ENCODE measurements around the gene TCAF1.

The TCAF1 gene, protein sequence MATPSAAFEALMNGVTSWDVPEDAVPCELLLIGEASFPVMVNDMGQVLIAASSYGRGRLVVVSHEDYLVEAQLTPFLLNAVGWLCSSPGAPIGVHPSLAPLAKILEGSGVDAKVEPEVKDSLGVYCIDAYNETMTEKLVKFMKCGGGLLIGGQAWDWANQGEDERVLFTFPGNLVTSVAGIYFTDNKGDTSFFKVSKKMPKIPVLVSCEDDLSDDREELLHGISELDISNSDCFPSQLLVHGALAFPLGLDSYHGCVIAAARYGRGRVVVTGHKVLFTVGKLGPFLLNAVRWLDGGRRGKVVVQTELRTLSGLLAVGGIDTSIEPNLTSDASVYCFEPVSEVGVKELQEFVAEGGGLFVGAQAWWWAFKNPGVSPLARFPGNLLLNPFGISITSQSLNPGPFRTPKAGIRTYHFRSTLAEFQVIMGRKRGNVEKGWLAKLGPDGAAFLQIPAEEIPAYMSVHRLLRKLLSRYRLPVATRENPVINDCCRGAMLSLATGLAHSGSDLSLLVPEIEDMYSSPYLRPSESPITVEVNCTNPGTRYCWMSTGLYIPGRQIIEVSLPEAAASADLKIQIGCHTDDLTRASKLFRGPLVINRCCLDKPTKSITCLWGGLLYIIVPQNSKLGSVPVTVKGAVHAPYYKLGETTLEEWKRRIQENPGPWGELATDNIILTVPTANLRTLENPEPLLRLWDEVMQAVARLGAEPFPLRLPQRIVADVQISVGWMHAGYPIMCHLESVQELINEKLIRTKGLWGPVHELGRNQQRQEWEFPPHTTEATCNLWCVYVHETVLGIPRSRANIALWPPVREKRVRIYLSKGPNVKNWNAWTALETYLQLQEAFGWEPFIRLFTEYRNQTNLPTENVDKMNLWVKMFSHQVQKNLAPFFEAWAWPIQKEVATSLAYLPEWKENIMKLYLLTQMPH

DNA sequence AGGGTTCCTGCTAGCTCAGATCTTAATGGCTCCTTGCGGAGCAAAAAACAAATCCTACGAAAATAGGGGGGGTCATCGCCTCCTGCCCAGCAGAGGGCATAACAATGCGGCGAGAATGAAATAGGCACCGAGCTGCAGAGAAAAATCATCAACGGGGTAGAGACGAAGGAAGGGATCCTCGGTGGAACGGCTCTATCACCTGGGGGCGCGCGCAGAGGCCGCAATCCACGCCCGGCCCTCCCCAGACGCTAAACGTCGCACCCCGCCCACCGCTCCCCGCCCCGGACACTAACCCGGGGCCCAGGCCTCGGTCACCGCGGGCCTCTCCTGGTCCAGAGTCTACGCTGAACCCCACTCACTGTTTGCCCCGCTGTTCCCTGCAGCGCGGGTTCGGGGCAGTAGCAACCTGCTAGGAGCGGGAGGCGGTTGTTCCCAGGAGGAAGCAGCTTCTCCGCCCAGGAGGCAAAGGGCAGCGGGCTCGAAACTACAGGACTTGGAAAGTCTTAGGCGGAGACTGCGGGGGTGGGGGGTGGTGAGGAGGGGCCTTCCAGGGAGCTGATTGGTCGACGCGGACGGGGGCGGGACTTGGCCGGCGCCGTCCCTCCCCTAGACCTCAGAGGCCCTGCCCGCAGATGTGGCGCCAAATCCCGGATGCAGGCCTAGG, at the start of gene TCAF1:
Gene TCAF1, minus strand, starts transcription at position 509 of the 664 bp plus-strand sequence. CDS start 25,568 bp downstream, outside the sequence.
- peak; percentile 98 for DNase-seq

DNA sequence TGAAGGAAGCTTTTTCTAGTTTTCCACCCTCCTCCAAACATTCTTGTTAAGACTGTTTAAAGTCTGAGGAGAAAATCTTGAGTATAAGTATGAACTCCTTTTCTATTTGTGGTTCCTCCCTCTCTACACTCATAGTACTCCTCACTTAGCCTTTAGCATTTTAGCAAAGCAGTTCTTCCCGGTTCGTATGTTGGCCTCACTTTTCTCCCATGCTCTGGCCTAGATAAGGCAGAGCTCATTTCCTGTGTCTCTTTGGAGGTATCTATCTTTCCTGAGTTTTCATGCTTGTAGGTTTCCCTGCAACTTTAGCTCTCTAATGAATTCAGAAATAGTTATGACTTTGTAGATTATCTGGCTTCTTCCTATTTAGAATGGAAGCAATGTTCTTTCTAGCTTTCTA, 46.8 kb upstream of the TCAF1 start:
- DNase-seq, result no peak

DNA sequence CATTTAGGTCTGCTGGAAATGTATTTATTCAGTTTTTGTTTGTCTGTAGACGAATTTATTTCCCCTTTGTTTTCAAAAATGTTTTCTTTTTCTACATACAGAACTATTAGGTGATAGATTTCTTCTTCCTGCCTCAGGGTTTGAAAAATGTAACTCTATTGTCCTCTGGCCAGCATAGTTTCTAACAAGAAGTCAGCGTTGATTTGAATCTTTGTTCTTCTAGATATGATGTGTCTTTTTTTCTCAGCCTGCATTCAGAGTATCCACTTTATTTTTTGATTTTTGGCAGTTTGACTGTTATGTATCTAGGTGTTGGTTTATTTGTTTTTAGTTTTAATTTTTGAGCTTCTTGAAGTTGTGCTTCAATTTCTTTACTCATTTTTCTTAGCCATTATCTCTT, 45.1 kb upstream of the TCAF1 start:
- DNase-seq, result no peak

DNA sequence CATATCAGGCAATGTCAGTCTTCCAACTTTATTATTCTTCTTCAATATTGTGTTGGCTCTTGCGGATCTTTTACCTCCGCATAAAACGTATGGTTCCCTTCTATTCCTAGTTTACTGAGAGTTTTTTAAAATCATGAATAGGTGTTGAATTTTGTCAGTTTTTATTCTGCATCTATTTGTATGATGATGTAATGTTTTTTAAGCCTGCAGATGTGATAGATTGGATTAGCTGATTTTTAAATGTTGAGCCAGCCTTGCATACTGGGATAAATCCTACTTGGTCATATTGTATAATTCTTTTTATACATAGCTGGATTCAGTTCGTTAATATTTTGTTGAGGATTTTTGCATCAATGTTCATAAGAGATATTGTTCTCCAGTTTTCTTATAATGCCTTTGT, 43.4 kb upstream of the TCAF1 start:
- no peak for DNase-seq

DNA sequence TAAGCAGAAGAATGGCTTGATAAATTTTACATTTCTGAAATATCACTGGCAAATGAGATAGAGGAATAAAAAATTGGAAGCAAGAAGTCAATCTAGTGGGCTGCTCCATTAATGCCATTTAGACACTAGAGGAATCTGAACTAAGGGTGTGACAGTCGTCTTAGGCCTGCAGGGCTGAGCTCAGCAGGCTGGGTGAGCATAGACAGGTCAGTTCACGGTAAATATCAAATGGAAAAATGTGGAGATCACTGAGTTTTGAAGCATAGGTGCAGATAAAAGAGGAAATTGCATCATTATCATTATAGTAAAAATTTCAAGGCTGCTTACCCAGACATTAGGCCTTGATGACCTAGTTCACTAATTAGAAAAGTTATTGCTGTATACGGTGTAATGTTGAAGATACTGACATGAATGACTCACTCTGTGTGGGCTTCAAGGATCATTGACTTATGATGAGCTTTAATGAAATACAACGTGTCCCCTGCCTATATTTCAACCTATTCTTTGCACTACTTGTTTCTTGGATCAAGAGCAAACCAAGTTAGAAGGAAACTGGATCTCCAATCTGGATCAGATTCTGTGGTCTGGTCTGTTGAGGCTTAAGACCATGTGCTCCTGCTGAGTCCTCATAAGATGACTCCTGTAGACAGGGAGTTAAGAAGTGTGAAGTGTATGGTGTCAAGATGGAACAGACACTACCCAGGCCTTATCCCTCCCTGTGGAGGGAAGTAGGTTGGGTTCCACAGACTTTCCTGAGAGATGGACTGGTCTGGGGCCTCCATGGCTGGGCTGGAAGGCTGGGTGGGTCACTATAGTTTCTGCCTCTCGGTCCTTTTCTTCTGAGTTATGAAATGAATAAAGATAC, 36.6 kb upstream of the TCAF1 start:
- DNase-seq, result no peak

DNA sequence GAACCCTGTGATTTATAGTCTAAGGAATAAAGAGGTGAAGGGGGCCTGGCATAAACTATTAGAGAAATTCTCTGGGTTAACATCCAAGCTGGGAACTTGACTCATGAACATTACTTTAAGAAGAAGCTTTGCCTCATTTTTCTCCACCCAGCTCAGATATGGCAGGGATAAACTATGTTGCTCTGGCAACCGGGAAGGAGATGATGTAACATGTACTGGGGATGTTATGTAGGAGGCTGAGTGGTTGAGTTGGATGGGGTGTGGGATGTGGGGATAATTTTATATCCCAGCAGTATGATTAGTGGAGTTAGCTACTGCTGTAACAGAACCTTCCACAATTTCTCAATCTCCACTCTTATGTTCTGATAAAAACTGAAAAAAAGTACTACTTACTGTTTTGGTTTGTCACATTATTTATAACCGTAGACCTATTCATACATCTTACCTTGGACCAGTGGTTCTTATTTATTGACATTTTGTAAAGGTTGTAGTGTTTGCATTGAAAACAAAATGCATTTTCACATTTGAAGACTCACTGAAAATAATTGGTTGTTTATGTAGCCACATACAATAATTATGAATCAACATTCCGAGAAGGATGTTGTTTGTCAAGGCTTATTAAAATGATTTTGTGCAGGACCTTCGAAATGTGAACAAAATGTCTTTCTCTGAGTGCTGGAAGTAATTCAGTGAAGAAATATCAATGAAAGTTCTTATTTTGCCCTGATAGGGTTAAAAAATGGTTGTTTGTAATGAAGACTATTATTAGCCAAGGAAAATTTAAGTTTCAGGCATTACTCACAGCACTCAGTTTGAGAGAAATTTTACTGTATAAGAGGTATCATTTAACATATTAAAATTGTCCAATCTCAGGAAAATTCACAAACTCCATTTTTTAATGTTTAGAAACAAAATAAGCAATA, 34.4 kb upstream of the TCAF1 start:
- DNase-seq, result no peak

DNA sequence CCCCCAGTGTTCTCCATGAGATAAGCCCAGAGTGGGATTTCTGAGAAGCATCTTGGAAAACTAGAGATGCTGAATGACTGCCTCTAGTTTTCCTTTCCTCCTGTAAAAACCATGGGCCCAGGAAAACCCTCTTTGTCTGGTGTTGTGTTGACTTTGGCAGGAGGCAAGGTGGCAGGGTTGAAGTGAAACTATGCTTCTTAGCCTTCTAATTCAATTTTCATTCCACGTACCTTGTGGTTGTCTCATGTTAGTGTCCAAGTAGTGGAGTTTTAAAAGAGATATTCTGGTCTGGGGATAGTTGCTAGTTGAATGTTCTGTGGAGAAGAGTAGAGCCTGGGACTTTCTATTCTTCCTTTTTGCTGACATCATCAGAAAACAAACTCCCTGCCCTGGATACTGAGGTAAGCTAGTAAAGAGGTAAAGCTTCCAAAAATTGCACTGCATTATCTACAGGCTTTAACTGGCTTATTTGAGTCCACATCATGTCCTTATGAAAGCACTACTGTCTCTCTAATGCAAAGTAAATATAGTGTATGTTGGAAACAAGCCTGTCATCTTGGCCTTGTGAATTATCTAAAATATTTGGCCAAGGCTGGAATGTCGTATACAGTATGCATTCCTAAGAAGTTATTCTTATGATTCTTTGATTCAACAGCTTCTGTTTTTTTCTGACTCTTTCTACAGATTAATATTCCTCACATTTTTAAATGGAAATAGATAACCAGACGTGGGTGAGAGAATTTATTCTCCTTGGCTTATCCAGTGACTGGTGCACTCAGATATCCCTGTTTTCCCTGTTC, 32.8 kb upstream of the TCAF1 start, which contains the start of gene OR2F2:
Gene OR2F2, plus strand, starts transcription at position 708 of the 800 bp plus-strand sequence. Its CDS starts 0 bp downstream, at position 708.
- DNase-seq, result no peak

DNA sequence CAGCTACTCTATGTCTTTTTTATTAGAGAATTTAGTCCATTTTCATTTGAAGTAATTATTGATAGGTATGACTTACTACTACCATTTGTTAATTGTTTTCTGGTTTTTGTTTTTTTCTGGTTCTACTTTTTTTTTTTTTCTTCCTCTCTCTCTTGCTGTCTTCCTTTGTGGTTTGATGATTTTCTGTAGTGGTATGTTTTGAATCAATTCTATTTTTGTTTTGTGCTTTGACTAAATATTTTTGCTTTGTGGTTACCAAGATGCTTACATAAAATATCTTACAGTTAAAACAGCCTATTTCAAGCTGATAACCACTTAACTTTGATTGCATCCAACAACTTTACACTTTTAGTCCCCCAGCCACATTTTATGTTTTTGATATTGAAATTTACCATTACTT, 29.8 kb upstream of the TCAF1 start:
- no peak for DNase-seq

DNA sequence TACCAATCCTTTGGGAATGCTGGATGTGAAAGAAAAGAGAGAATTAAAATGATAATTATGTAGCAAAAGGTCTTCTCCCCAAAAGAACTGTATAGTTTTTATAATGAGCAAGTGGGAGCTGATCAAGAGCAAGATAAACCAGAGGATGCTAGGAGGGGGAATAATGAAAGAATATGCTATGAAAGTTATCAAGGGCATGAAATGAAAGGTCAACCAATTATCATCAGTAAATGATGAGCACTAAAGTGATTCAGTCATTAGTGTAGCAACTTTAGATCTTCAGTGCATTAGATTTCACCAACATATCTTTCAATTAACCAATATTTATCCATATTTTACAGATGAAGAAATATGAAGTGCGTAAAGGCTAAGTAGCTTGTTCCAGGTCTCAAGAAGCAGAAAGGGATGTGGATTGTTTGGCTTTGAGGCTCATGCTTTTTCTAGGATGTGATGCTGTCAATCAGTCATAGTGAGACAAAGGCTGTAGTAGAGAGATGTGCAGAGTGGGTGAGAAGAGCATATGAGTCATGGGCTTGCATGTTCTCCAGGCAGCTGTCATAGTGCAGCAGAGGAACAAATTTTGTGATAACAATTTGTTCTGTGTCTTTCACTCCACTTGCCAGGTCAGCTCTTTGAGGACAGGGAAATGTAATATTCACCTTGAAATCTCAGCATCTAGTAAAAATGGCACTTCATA, 27.4 kb upstream of the TCAF1 start:
- no peak for DNase-seq

DNA sequence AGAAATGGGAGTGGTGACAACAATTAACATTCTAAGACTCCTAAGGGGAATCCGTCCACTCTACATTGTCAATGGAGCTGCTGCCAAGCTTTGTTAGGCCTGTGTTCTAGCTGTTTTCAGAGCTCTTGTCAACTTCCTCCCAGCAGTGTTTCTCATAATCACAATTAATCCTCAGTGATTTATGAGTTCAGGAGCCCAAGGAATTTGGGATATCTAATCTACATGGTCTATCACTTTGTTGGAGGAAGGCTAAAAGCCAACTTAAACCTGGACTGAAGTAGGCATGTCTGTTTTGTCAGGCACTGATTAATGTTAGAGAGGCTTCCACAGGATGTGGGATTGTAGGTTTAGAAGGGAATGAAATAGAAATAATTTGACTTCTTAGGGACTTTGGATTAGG, 22.9 kb upstream of the TCAF1 start:
- DNase-seq, result no peak

DNA sequence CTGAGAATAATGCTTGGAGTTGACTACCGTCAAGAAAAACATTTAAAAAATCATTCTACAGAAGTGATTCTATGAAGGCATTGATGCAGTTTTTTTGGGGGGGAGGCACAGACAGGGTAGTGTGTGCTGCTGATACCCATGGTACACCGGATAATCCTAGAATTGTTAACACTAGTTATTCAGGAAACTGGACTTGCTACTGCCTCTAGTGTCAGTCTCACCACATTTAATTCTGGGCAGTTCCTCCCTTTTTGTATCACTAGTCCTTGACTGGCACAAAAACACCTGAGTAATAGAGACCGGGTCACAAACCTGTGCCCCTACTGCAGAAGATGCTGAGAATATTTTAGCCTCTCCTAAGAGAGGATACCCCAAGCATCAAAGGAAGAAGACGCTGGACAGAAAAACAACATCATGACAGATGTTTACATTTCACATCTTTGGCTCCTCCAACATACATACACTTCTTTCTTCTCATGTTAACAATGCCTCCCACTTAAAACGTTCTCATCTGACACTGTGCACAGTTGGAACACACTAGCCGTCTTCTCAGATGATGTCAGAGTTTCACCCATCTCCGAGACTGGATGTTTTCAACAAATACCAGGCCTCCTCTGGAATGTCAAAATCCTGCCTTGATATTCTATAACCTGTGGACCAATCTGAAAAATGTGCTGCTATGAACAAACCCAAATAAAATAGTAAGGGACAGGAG, 13.1 kb upstream of the TCAF1 start:
- no peak for DNase-seq

DNA sequence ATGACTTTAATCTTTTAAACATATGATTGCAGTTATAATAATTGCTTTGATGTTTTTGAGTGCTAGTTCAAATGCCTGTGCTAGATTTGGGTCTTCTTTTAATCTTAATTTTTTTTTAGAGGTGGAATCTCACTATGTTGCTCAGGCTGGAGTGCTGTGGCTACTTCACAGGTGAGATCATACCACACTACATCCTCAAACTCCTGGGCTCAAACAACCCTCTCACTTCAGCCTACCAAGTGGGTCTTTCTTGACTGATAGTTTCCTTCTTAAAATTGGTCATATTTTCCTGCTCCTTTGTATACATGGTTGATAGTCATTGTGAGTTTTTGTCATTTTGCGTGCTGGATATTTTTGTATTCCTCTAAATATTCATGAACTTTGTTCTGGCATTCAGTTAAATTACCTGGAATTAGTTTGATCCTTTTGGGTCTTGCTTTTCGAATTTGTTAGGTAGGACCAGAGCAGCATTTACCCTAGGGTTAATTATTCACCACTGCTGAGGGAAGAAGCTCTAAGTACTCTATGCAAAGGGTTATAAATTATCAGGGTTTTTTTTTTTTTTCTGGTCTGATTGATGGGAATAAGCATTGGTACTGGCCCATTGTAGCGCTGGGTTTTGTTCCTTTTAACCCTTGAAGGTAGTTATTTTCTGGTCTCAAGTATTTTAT, 12.1 kb upstream of the TCAF1 start:
- DNase-seq, result no peak

DNA sequence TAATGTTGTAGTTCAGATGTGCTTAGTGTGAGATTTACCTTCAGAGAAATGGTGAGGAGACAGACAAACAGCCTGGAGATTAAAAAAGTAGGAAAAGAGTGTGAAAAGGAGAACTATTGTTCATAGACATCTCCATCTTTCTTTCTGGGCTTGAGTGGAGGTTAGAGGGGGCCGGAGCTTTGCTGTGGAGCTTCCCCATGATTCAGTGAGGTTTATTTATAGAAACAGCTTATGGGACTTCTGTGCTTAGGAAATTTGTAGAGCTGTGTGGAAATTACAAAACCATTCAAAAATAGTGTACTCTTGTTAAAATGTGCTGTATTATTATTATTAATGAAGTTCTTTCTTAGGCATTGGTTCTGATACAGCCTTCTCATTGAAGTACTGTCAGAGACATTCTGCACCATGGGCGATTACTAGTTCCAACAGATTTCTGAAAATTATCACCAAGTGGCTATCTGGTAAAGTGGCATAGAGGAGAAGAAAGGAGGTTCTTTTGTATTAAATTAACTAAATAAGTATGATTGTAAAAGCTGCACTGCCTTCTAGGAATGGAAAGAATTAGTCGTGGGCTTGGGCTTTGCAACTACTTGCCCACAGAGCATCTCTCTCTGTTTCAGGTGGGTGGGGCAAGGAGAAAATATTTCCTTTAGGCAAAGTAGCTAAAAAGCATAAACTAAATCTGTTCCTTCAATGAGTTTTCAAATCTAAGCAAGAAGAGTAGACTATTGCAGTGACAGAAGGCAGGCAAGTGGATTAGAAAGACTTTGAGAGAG, 8.7 kb upstream of the TCAF1 start:
- no peak for DNase-seq

DNA sequence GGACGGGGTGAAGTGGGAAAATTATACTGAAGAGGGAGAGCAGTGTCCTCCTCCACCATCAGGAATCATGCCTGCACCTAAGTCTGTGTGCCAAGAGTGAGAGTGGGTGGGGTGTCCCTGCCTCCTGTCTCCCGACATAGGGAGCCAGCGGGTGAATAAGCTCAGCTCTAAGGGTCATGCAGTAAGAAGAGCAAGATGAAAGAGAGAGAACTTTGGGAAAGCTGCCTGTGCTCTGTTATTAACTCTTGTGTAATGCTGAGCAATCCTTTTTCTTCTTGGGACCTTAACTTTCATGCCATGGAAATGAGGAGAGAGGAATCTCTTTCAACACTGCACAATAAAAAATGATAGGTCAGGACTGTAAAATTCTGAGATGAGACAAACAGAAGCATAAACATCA, 7.9 kb upstream of the TCAF1 start:
- DNase-seq, result no peak

DNA sequence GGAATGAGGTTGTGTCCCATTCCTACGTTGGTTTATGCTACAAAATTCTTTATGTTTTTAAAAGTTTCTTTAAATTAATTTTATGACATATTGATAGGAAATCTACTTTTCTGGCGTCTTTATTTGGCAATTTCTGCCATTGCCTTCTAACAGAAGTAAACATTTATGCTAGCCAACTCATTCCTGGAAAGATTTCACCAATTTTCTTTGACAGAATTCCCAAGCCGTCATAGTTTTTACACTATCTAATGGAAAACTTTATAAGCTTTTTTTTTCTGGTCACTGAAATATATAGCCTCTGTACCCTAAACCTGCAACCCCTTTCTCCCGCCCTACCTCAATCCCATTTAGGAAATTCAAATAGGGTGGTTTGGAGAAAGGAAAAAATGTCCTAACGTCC, 6.1 kb upstream of the TCAF1 start:
- no peak for DNase-seq

DNA sequence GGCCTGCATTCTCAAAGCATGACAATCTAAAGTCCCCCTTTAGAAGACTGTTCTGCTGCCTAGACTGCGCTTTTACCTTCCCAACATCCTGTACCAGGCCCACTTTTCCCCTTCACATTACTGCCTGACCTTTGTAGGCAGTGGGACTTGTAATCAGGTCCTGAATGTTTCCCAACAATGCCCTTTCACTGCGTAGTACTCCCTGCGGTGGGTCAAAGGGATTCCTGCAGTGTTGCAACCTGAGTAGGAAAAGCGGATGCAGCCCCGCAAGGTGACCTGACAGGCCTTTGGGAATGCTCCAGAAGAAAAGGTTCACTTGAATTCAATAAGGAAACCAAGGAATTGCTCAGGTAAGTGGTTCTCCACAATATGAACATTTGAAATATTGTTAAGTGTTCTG, 4.9 kb upstream of the TCAF1 start:
- DNase-seq, result no peak

DNA sequence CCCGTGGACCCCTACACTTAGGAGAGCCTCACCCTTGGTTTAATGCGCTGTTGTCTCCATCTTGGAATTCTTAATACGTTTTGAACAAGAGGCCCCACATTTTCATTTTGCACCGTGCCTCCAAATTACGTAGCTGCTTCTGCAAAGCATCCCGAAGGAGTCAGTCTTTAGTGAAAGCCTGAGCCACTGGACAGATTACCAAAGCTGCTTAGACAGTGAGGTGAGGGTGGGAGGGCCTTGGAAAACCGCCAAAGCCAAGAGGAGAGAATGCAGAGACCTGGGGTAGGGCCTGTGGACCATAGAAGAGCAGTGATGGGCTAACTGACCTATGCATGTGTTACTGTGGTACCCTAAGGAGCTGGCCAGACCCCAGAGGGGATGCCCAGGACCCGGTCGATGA, 4.2 kb upstream of the TCAF1 start:
- DNase-seq, result no peak

DNA sequence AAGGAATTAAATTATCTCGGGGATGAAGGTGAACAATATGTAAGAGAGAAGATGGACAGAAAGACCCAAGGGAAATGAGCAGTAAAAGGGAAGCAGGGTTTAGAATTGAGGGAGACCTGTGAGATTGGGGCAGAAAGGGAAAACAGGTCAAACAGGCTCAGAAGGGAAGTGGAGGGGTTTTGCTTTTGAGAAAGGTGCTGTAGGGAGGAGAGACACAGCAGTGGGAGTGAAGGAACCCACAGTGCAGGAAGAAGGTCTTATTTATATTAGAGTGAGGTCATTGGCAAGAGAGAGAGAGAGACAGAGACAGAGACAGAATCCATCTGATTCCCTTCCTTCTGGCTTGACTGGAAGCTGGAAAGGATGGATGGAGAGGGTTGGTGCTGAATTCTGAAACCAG, 3.5 kb upstream of the TCAF1 start:
- no peak for DNase-seq
